HepG2 (cell line): Measurements from ENCODE around the gene DBN1. TPM values are rescaled to one million over a fixed set of nuclear protein-coding genes. Genes with fewer than 3 reads are reported as not detected.

Experiments used
- CBX5 ChIP-seq: sonication (generic); formaldehyde crosslinking; IDR thresholded peaks from 2 replicates; pipeline ENCODE4 v1.4.0; 2020; ENCODE audit warnings: missing genetic modification reagents, borderline replicate concordance
- DR1 ChIP-seq: sonication (generic); formaldehyde crosslinking; IDR thresholded peaks from 2 replicates; pipeline ENCODE4 v1.8.0; 2021; ENCODE audit warnings: mild to moderate bottlenecking, missing genetic modification reagents, inconsistent platforms
- FOXA3 ChIP-seq: IDR thresholded peaks from 2 replicates; pipeline ENCODE4 v1.6.1; 2016; ENCODE audit warnings: missing genetic modification reagents, missing compliant biosample characterization
- HOXA9 ChIP-seq: sonication (generic); formaldehyde crosslinking; IDR thresholded peaks from 2 replicates; pipeline ENCODE4 v1.8.1; 2022; ENCODE audit warnings: missing genetic modification reagents, mild to moderate bottlenecking, moderate library complexity, borderline replicate concordance
- KLF11 ChIP-seq: IDR thresholded peaks from 2 replicates; pipeline ENCODE4 v1.6.1; 2016; ENCODE audit warnings: missing compliant biosample characterization
- KMT2B ChIP-seq: IDR thresholded peaks from 2 replicates; pipeline ENCODE4 v1.6.1; 2016; ENCODE audit warnings: missing genetic modification reagents, missing compliant biosample characterization
- NFE2 ChIP-seq: sonication (generic); formaldehyde crosslinking; IDR thresholded peaks from 2 replicates; pipeline ENCODE4 v1.4.0; 2020; ENCODE audit warnings: missing genetic modification reagents
- POLR2A ChIP-seq, 2 experiments: IDR thresholded peaks; 2 replicates each; pipeline ENCODE4 v1.6.1; 2011; ENCODE audit warnings: low read depth in 2 of 2, low read length in 2 of 2, mild to moderate bottlenecking in 1 of 2, moderate library complexity in 1 of 2; ENCODE audit not compliant: insufficient read depth in 1 of 2
- ZNF337 ChIP-seq: sonication (generic); formaldehyde crosslinking; IDR thresholded peaks from 2 replicates; pipeline ENCODE4 v1.5.1; 2020; ENCODE audit warnings: missing genetic modification reagents, low read depth, mild to moderate bottlenecking, borderline replicate concordance
- ZNF432 ChIP-seq: sonication (generic); formaldehyde crosslinking; IDR thresholded peaks from 2 replicates; pipeline ENCODE4 v1.5.0; 2020; ENCODE audit warnings: missing genetic modification reagents, mild to moderate bottlenecking, borderline replicate concordance
- ZNF841 ChIP-seq: sonication (generic); formaldehyde crosslinking; IDR thresholded peaks from 2 replicates; pipeline ENCODE4 v1.8.1; 2023; ENCODE audit warnings: missing genetic modification reagents, borderline replicate concordance
- ZSCAN25 ChIP-seq: sonication (generic); formaldehyde crosslinking; IDR thresholded peaks from 2 replicates; pipeline ENCODE4 v1.8.0; 2022; ENCODE audit warnings: mild to moderate bottlenecking, missing genetic modification reagents
- ZSCAN29 ChIP-seq: sonication (generic); formaldehyde crosslinking; conservative IDR thresholded peaks from 2 replicates; pipeline ENCODE4 v1.4.0; 2020; ENCODE audit warnings: mild to moderate bottlenecking, missing genetic modification reagents
- ZXDC ChIP-seq: sonication (generic); formaldehyde crosslinking; IDR thresholded peaks from 2 replicates; pipeline ENCODE4 v1.5.0; 2020; ENCODE audit warnings: mild to moderate bottlenecking, missing genetic modification reagents
- polyA plus RNA-seq, 8 experiments: library from polyadenylated mRNA; depleted of rRNA in 3 of 8; stranded (reverse) in 7 of 8; unstranded in 1 of 8; fragments of >200 nt; fragmentation: Illumina TruSeq in 4 of 8; extraction: Trizol in 4 of 8; gene quantifications; 2 replicates each; pipeline versions ENCODE4 v1.2.1 to v1.2.3, GENCODE V29; 2011 to 2016; ENCODE audit warnings: low read depth in 4 of 8, missing spikeins in 1 of 8, mixed read lengths in 1 of 8; ENCODE audit not compliant: insufficient read depth in 1 of 8
- total RNA-seq, 5 experiments: library from RNA; depleted of rRNA; stranded (reverse); fragments of >200 nt; fragmentation: Illumina TruSeq; extraction: Trizol; gene quantifications; 2 replicates each; pipeline ENCODE4 v1.2.3, GENCODE V29; 2016; ENCODE audit warnings: low read depth in 1 of 5
- TF ChIP-seq, protein P1 (sequence below): sonication (generic); formaldehyde crosslinking; IDR thresholded peaks from 2 replicates; pipeline ENCODE4 v1.5.1; 2020; ENCODE audit warnings: mild to moderate bottlenecking, missing genetic modification reagents, moderate library complexity
- TF ChIP-seq, protein P2 (sequence below): sonication (generic); formaldehyde crosslinking; IDR thresholded peaks from 2 replicates; pipeline ENCODE4 v1.4.0; 2020; ENCODE audit warnings: missing genetic modification reagents
- TF ChIP-seq, protein P3 (sequence below): sonication (generic); formaldehyde crosslinking; IDR thresholded peaks from 2 replicates; pipeline ENCODE4 v1.4.0; 2020; ENCODE audit warnings: low read depth, missing genetic modification reagents

Gene DBN1
- total and polyA plus RNA-seq, 2 of the 13 experiments (the other 11 are each of a cell fraction or from before 2014, with no cell fraction given) = 27.0 to 37.3 TPM

- TF ChIP-seq, protein P1, sequence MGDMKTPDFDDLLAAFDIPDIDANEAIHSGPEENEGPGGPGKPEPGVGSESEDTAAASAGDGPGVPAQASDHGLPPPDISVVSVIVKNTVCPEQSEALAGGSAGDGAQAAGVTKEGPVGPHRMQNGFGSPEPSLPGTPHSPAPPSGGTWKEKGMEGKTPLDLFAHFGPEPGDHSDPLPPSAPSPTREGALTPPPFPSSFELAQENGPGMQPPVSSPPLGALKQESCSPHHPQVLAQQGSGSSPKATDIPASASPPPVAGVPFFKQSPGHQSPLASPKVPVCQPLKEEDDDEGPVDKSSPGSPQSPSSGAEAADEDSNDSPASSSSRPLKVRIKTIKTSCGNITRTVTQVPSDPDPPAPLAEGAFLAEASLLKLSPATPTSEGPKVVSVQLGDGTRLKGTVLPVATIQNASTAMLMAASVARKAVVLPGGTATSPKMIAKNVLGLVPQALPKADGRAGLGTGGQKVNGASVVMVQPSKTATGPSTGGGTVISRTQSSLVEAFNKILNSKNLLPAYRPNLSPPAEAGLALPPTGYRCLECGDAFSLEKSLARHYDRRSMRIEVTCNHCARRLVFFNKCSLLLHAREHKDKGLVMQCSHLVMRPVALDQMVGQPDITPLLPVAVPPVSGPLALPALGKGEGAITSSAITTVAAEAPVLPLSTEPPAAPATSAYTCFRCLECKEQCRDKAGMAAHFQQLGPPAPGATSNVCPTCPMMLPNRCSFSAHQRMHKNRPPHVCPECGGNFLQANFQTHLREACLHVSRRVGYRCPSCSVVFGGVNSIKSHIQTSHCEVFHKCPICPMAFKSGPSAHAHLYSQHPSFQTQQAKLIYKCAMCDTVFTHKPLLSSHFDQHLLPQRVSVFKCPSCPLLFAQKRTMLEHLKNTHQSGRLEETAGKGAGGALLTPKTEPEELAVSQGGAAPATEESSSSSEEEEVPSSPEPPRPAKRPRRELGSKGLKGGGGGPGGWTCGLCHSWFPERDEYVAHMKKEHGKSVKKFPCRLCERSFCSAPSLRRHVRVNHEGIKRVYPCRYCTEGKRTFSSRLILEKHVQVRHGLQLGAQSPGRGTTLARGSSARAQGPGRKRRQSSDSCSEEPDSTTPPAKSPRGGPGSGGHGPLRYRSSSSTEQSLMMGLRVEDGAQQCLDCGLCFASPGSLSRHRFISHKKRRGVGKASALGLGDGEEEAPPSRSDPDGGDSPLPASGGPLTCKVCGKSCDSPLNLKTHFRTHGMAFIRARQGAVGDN (CRISPR knock-in tag) = peak; percentile 97
- TF ChIP-seq ZNF337 = no peak
- TF ChIP-seq DR1 (CRISPR knock-in tag) = no peak
- TF ChIP-seq NFE2 (CRISPR knock-in tag) = no peak
- TF ChIP-seq ZSCAN29 (CRISPR knock-in tag) = peak; percentile 82; the same call in 1 of the 2 replicates
- no peak; the same call in 1 of the 2 replicates for TF ChIP-seq ZXDC
- peak; percentile 59; the same call in 1 of the 2 replicates for TF ChIP-seq CBX5 (CRISPR knock-in tag)
- peak; percentile 58; the same call in 1 of the 2 replicates for TF ChIP-seq KMT2B (CRISPR knock-in tag)
- TF ChIP-seq KLF11 = no peak
- TF ChIP-seq FOXA3 = peak; percentile 57; the same call in 1 of the 2 replicates
- TF ChIP-seq, protein P2, sequence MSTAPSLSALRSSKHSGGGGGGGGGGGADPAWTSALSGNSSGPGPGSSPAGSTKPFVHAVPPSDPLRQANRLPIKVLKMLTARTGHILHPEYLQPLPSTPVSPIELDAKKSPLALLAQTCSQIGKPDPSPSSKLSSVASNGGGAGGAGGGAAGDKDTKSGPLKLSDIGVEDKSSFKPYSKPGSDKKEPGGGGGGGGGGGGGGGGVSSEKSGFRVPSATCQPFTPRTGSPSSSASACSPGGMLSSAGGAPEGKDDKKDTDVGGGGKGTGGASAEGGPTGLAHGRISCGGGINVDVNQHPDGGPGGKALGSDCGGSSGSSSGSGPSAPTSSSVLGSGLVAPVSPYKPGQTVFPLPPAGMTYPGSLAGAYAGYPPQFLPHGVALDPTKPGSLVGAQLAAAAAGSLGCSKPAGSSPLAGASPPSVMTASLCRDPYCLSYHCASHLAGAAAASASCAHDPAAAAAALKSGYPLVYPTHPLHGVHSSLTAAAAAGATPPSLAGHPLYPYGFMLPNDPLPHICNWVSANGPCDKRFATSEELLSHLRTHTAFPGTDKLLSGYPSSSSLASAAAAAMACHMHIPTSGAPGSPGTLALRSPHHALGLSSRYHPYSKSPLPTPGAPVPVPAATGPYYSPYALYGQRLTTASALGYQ (CRISPR knock-in tag) = no peak
- no peak for TF ChIP-seq ZNF841 (CRISPR knock-in tag)
- TF ChIP-seq ZNF432 (CRISPR knock-in tag) = no peak
- peak in 1 of 2 experiments; percentile 85; a peak in 2 of 4 replicates for TF ChIP-seq POLR2A (IDR thresholded peaks at IDR 0.05; ENCODE audit: insufficient read depth in 1 of 2, low read depth in 2 of 2, low read length in 2 of 2)
- no peak for TF ChIP-seq ZSCAN25
- TF ChIP-seq, protein P3, sequence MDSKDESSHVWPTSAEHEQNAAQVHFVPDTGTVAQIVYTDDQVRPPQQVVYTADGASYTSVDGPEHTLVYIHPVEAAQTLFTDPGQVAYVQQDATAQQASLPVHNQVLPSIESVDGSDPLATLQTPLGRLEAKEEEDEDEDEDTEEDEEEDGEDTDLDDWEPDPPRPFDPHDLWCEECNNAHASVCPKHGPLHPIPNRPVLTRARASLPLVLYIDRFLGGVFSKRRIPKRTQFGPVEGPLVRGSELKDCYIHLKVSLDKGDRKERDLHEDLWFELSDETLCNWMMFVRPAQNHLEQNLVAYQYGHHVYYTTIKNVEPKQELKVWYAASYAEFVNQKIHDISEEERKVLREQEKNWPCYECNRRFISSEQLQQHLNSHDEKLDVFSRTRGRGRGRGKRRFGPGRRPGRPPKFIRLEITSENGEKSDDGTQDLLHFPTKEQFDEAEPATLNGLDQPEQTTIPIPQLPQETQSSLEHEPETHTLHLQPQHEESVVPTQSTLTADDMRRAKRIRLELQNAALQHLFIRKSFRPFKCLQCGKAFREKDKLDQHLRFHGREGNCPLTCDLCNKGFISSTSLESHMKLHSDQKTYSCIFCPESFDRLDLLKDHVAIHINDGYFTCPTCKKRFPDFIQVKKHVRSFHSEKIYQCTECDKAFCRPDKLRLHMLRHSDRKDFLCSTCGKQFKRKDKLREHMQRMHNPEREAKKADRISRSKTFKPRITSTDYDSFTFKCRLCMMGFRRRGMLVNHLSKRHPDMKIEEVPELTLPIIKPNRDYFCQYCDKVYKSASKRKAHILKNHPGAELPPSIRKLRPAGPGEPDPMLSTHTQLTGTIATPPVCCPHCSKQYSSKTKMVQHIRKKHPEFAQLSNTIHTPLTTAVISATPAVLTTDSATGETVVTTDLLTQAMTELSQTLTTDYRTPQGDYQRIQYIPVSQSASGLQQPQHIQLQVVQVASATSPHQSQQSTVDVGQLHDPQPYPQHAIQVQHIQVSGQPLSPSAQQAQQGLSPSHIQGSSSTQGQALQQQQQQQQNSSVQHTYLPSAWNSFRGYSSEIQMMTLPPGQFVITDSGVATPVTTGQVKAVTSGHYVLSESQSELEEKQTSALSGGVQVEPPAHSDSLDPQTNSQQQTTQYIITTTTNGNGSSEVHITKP (CRISPR knock-in tag) = peak; percentile 57; the same call in 1 of the 2 replicates
- peak; percentile 5; the same call in 1 of the 2 replicates for TF ChIP-seq HOXA9 (CRISPR knock-in tag)
Observed at GRCh38 chr5:177447611-177448243, 25.7 kb downstream of the DBN1 start (continued).
